ENCODE measurements around the gene EXD3.
"Not testable (repeated sequence)": the region's sequence is repeated elsewhere in the genome, so short reads cannot be mapped to it uniquely, and the experiment has no call there.

The EXD3 gene

DNA sequence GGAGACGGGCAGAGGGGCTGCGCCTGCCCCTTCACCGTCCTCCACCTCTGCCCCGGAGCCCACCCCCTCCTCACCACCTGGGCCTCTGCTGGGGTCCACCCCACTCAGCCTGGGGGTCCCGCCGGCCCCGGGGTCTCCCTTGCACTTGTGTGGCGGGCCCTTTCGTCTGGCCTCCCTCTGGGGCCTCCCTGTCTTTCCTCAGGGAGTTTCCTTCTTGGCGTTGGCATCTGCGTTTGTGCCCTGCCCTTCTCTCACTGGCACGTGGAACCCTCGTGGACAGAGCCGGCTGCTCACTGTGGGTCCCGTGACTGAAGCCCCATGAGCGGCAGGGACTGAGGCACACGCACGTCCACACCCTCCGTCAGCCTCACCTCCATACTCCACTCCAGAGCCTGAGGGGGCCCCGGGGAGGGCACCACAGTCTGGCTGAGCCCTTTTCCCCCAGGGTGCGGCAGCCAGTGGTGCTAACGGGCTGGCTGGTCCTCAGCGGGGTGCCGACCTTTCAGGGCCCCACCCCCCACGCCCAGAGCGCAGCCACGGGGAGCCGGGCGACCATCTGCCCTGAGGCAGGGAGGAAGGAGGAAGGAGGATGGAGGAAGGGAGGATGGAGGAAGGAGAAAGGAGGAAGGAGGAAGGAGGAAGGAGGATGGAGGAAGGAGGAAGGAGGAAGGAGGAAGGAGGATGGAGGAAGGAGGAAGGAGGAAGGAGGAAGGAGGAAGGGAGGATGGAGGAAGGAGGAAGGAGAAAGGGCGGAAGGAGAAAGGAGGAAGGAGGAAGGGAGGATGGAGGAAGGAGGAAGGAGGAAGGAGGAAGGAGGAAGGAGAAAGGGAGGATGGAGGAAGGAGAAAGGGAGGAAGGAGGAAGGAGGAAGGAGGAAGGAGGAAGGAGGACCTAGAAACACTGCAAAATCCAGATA lies 67.9 kb downstream of the EXD3 start:
- no peak for DNase-seq

DNA sequence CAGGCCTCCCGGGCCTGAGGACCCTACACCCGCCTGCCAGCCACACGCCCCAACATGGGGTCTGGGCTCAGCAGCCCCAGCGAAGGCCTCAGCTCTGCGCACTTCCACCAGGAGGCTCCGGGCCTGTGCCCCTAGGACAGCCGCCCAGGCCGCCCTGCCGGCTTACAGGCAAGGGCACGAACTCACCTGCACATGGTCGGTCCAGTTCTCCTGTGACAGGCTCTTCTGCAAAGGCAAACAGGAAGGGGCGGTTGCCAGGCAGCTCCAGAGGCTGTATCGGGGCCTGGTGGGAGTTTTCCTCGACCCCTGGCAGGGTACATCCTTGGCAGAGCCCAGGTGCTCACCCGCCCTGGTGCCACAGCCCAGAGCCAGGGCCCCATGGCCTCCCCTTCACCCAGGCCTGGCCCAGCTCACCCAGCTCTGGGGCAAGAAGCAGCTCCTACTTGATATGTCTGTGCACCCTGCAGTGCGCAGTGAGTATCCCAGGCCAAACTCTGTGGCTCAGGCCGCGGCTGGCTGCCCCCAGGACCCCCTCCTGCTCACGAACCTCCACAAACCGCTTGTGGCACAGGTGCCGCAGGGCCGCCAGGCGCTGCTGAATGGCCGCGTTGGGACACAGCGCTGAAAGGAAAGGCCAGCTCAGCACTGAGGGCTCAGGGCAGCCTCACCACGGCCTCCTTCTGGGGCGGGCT lies 68.7 kb downstream of the EXD3 start:
- DNase-seq: no peak

DNA sequence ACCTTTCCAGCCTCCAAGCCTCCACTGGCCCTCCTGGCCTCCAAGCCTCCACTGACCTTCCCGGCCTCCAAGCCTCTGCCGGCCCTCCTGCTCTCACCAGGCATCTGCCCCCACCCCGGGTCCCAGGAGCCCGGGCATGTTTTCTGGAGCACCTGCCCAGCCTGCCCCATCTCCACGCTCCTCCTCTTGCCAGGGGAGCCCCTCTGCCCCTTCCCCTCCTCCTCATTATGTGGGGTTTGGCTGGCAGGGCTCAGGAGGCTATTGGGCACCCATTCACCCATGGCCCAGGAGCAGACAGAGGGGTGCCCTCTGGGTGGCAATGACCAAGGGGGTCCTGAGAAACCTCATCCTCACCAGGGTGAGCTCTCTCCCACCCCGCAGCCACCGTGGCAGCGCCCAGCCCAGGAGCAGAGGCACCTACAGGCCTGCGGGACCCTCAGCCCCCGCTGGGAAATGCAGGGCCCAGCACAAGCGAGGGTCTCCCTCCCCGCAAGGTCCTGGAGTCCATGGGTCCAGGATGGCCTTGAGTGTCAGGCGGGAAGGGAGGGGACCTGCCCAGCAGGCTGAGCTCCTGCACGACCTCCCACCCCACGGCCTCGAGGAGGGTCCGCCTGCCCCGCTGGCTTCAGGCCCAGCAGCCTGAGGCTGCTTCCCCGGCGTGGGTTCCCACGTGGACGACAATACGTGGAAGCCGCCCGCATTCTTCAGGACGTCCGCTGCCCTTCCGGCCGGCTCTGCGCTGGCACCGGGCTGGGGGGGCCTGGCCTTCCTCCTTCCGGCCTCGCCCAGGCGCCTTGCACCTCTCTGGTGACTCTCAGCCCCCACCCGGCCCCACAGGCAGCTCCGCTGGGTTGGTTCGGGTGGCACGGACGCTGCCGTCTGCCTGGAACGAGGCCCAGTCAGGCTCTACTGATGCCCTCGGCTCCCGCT lies 69.5 kb downstream of the EXD3 start:
- no peak for DNase-seq

DNA sequence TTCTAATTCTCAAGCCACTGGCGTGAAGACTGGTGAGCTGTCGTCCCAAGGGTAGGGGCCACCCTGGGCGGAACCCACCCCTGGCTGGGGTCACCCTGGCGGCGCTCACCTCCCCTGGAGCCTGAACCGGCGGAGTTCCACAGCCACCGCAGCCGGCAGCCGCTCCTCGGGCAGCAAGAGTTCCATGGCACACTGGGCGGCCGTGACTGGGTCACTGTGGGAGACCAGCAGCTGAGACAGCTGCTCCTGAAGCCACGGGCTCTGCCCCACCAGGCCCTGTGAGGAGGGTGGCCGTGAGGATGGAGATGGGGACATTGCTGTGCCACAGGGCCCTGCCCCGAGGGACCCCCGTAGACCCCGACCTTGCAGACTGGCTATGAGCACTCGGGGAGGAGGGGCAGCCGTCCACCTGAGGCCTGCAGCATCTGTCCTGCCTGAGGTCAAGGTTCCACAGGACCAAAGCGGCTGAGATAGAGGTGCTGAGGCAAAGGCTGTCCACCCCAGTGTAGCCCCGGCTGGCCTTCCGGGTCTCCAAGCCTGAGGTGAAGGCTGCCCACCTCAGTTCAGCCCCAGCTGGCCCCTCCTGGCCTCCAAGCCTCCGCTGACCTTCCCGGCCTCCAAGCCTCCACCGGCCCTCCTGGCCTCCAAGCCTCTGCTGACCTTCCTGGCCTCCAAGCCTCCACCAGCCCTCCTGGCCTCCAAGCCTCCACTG lies 70.3 kb downstream of the EXD3 start:
- DNase-seq: no peak

DNA sequence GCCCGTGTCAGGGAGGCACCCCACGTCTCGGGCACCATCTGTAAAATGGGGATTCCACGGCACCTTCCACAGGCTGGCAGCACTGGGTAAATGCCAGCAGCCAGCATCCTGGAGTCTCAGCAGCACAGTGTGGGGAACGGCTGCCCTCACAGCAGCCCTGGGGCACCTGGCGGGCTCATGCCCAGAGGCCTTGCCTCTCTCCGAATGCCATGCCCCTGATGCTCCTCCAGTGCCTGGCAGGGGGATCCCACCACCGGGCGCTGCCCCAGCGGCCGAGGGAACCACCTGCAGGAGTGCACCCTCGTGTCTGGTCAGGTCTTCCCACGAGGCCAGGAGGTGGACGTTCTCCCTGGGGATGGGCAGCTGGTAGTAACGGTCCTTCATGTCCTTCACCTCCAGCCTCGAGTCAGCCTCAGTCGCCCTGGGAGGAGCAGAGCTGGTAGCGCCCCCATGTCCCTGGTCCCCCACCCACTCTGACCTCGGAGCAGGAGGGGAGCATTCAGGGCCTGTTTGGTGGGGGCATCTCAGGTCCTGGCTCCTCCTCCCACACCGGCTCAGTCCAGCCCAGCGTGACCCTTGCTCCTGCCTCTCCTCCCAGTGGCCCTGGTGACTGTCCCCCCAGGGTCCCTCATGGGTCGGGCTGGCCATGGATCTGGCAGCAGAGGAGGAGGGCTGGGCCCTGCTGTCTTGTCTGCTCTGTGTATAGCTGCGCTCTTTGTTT lies 71.0 kb downstream of the EXD3 start:
- no peak for DNase-seq

DNA sequence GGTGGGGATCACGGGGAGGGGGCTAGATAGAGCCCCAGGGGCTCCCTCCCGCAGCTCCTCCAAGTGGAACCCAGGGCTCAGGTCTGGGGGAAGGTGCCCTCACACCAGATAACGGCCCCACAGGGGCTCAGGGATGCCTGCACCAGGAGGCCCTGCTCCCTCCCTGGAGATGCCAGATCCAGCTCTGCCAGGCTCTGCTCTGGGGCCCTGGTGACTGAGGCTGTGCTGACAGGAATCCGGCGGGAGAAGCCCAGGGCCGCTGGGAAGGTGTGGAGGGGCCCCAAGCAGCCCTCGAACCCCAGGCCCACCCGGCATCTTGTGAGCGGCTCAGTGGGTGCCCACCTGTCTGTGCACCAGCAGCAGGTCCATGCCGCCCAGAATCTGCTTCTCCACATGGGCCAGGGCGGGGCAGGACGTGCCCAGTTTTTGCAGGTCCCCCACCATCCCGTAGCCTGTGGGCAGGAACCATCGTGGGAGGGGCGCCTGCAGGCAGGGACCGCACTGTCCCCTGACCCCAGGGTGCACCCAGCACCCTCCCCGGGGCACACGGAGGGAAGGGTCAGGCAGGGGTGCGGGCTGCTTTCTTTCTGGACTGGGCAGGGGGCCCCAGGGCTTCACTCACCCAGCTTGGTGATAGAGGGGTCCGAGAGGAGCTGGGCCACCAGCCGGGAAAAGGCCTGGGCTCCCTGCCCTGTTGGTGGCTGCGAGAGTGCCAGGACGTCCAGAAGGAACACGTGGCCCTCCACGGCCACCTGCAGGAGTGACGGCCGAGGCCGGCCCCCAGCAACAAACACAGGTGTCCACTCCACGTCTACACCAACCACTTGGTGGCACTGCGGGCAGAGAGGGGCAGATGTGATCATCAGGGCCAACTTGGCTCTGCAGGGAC lies 72.0 kb downstream of the EXD3 start:
- no peak for DNase-seq

DNA sequence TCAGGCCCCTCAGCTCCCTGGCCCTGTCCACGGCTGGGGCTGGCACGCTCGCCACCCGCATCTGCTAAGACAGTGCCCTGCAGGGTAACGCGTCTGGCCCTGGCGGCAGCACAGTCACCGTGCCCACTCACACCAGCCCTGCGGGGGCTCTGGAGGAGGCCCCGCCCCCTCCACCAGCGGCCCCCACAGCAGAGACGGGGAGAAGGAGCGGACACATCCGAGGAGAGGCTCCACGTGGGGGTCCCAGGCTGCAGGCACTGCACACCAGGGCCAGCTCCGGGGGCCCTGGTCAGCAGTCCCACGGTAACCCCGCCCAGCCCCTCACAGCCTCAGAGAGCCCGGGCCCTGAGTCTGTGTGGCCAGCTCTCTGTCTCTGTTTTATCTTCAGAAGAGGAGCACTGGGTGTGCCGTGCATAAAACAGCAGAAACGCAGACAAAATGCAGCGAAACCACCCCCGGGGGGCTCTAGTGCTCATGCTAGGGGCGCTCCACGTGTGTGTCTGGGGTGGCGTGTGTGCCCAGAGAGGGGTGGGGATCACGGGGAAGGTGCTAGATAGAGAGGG lies 73.4 kb downstream of the EXD3 start:
- no peak for DNase-seq

DNA sequence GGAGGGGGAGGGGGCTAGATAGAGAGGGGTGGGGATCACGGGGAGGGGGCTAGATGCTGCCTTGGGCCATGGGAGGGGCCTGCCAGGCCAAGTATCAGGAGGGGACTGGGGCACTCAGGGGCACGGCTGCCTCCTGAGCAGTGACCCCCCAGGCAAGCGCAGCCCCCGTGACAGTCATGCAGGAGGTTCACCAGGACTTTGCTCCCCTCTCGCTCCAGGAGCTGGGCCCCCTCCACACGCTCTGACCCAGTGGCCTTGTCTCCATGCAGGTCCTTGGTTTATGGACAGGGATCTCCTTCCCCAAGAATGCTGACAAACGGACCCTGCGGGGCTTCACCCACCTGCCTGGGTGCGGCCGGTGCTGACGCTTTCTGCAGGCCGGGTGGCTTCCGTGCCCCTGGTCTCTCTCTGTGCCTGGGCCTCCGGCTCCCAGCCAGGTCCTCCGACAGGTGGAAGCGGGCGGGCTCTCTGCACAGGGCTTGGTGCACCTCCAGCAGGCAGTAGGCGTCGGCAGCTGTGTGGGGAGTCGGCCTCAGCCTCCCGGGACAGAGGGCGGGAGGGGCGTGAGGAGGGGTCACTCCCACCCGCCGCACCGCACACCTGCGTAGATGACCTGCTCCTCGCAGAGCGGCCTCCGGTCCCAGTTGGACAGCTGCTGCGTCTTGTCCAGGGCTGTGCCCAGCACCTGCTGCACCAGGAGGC lies 74.0 kb downstream of the EXD3 start:
- DNase-seq: no peak

DNA sequence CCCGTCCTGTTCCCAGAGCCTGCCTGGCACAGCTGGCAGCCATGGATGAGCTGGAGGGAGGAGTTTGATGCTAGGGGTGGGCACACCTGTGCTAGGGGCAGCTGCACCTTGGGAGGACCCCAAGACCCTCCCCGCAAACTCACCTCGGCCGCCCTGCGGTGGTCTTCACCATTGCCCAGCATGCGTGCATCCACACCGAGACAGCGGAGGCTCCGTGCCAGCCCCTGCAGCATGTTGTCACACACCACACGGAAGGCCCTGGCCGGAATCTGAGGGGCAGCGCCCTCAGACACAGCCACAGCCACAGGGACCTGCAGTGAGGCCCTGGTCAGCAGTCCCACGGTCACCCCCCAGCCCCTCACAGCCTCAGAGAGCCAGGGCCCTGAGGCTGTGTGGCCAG lies 75.0 kb downstream of the EXD3 start:
- no peak for DNase-seq

DNA sequence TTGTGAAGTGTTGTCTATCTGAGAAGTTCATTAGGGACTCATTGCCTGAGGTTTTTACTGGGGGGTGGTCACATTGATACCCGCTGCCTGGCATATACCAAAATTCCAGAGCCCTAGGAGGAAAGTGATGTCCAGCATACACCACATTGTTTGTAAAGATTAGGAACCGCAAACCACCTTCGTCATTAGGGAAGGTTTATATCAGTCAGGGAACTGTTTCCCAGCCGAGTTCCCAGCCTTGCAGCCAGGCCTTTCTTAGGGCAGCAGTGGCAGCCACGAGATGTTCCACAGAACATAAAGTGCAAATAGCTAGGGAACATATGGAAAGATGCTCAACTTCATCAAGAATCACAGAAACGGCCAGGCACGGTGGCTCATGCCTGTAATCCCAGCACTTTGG lies 80.5 kb downstream of the EXD3 start:
- DNase-seq: no peak

DNA sequence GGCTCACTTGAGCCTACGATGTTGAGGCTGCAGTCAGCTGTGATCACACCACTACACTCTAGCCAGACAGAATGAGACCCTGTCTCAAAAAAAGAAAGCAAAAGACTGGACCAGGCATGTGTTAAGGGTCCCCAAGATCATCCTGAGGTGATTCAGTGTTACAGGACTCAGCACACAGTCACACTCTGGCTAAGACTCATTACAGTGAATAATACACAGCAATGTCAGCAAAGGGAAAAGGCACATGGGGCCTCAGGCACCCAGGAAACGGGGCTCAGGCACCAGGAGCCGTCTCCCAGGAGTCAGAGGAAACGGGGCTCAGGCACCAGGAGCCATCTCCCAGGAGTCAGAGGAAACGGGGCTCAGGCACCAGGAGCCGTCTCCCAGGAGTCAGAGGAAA lies 81.7 kb downstream of the EXD3 start:
- DNase-seq: no peak

DNA sequence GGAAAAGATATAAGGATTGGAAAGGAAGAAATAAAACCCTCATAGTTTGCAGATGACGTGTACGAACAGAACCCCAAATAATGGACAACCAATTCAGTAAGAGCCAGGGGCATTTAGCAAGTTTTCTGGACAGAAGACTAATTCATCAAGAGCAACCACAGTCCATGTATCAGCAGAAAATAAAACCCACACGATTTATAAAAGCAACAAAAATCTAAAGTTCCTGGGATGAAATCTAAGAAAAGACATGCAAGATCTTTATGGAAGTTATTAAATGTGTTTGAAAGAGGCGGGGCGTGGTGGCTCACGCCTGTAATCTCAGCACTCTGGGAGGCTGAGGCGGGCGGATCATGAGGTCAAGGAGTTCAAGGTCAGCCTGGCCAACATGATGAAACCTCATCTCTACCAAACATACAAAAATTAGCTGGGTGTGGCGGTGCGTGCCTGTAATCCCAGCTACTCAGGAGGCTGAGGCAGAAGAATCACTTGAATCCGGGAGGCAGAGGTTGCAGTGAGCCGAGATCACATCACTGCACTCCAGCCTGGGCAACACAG lies 83.0 kb downstream of the EXD3 start:
- not testable (repeated sequence) for DNase-seq

DNA sequence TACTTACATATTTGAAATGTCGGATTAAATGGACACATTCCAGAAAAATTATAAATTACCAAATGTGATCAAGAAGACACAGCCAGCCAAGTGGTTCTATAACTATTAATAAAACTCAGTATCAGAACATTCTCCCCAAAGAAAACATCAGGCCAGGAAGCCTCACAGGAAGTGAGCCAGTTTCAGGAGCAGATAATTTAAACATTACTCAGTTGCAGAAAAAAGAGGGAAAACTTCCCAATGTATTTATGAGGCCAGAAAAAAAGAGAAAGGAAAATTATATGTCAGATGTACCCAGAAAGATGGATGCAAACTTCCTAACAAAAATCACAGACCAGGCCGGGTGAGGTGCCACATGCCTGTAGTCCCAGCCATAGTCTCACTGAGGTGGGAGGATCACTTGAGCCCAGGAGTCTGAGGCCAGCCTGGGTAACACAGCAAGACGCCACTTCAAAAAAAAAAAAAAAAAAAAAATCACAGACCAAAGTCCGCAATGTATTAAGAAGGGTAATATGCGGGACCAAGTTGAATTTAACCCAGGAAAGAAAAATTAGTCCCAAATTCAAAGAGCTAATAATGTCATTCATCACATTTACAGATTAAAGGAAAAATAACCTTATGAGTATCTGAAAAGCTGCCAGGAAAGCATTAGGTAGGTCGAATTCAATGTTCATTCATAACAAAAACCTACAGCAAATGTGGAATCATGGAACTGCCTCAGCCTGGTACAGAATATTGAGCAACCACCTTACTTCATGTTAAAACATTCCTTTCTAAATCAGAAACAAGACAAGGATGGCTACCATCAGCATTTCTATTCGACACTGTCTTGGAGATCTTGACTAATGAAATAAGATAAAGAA lies 83.7 kb downstream of the EXD3 start:
- no peak for DNase-seq

DNA sequence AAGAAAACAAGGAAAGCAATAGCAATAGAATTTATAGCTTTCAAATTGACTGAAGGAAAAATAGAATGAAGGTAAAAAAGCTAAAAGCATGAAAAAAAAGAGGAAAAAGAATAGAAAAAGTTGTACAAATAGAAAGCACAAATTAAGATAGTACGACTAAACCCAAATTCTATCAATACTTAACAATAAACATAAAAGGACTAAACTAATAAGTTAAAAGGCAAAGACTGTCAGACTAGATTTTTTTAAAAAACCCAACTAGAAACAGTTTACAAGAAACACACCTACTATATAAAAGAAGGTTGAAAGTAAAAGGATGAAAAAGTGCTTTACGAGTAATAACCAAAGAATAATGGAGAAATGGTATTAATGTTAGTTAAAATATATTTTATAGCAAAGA lies 86.2 kb downstream of the EXD3 start:
- DNase-seq: no peak

DNA sequence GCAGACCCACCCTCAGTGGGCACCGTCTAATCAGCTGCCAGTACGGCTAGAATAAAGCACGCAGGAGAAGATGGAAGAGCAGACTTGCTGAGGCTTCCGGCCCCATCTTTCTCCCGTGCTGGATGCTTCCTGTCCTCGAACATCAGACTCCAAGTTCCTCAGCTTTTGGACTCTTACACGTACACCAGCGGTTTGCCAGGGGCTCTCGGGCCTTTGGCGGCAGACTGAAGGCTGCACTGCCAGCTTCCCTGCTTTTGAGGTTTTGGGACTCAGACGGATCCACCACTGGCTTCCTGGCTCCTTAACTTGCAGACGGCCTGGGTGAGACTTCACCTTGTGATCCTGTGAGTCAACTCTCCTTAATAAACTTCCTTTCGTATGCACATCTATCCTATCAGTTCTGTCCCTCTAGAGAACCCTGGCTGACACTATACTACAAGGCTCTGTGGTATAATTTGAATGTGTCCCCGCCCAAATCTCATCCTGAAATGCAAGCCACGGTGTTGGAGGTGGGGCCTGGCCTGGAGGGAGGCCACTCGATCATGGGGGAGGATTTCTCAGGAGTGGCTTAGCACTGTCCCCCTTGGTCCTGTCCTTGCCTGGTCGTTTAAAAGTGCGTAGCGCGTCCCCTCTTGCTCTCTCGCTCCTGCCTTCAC lies 89.8 kb downstream of the EXD3 start:
- no peak for DNase-seq

DNA sequence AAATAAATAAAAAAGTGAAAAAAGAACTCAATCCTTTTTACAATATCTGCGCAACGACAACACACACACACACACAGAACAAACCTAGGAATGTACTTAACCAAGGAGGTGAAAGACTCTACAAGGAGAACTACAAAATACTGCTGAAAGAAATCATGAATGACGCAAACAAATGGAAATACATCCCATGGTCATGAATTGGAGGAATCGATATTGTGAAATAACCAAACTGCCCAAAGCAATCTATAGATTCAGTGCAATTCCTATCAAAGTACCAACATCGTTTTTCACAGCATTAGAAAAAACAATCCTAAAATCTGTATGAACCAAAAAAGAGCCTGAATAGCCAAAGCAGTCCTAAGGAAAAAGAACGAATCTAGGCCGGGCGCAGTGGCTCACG lies 91.0 kb downstream of the EXD3 start:
- no peak for DNase-seq

DNA sequence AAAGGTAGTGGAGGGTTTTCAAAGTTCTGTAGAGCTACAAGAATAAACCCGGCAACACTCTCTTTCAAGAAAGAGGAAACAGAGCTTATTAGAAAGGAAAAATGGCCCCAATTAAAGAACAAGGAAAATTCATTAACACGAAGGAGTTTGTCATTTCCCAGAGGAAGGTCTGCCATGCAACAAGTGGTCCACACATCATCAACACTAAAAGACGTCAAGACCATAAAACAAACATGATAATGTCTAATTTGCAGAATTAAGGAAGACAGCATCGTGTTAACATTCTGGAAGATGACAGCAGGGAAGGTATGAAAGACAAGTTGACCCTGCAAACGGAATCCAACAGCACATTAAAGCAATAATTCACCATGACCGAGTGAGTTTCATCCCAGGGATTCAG lies 92.3 kb downstream of the EXD3 start:
- no peak for DNase-seq

DNA sequence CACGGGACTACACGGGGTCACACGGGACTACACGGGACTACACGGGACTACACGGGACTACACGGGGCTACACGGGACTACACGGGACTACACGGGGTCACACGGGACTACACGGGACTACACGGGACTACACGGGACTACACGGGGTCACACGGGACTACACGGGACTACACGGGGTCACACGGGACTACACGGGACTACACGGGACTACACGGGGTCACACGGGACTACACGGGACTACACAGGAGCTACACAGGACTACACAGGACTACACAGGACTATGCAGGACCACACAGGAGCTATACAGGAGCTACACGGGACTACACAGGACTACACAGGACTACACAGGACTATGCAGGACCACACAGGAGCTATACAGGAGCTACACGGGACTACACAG lies 93.4 kb downstream of the EXD3 start:
- DNase-seq: not testable (repeated sequence)

All from bone marrow (tissue), 2 donors.